Measurements from ENCODE around the gene FAM168A.

The FAM168A gene

DNA sequence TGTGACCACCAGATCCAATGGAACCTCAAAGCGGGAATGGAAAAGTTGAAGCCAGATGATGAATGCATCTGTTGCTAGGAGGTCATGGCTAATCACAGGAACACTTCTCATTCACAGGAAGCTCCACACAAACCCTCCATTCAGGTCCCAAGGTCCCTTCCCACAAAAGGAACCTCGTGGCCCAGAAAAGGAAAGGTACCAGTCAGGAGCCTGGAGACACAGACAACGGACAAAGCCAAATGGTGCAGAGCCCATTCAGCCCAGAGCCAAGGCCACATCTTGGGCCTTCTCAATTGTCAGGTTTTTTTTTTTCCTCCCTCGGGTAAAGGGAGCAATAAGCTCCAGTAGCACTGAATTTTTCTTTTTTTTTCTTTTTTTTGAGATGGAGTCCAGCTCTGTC lies 87.0 kb downstream of the FAM168A start:
- Histone ChIP-seq H3K27me3 (ENCODE audit: insufficient read depth, low read depth, severe bottlenecking) (no peaks in the 10 kb centered on the region), H3K36me3 (peaks cover 3% of the 10 kb centered on the region), H3K27ac (no peak overlapping the region), H3K9me3 (ENCODE audit: severe bottlenecking) (no peaks in the 10 kb centered on the region), H3K4me3 (ENCODE audit: low read depth, low read length) (no peak overlapping the region)
- no peak for DNase-seq
- TF ChIP-seq, protein P1, sequence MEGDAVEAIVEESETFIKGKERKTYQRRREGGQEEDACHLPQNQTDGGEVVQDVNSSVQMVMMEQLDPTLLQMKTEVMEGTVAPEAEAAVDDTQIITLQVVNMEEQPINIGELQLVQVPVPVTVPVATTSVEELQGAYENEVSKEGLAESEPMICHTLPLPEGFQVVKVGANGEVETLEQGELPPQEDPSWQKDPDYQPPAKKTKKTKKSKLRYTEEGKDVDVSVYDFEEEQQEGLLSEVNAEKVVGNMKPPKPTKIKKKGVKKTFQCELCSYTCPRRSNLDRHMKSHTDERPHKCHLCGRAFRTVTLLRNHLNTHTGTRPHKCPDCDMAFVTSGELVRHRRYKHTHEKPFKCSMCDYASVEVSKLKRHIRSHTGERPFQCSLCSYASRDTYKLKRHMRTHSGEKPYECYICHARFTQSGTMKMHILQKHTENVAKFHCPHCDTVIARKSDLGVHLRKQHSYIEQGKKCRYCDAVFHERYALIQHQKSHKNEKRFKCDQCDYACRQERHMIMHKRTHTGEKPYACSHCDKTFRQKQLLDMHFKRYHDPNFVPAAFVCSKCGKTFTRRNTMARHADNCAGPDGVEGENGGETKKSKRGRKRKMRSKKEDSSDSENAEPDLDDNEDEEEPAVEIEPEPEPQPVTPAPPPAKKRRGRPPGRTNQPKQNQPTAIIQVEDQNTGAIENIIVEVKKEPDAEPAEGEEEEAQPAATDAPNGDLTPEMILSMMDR (IDR thresholded peaks at IDR 0.05; ENCODE audit: low read depth, low read length) = no peak

DNA sequence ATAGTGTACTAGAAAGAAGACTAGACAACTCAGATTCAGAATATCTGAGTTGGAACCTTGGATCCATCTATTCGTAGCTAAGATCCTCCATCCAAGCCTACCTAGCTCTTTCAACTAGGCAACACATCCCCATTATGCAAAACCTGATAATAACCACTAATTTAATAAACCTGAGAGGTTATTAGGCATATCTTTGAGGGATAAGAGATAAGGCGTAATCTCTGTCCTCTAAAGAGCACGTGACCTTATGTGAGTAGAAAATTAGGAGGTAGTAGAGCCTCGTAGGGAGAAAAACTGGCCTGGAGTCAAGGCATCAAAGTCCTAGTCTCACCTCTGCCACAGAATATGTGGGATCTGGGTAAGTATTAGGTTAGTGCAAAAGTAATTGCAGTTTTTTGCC lies 87.8 kb downstream of the FAM168A start:
- TF ChIP-seq, protein P1 (IDR thresholded peaks at IDR 0.05; ENCODE audit: low read depth, low read length) = no peak
- Histone ChIP-seq H3K4me3 (ENCODE audit: low read depth, low read length) (no peak overlapping the region), H3K36me3 (peaks cover 3% of the 10 kb centered on the region), H3K27ac (no peak overlapping the region), H3K27me3 (ENCODE audit: insufficient read depth, low read depth, severe bottlenecking) (no peaks in the 10 kb centered on the region), H3K9me3 (ENCODE audit: severe bottlenecking) (no peaks in the 10 kb centered on the region)
- DNase-seq = no peak

DNA sequence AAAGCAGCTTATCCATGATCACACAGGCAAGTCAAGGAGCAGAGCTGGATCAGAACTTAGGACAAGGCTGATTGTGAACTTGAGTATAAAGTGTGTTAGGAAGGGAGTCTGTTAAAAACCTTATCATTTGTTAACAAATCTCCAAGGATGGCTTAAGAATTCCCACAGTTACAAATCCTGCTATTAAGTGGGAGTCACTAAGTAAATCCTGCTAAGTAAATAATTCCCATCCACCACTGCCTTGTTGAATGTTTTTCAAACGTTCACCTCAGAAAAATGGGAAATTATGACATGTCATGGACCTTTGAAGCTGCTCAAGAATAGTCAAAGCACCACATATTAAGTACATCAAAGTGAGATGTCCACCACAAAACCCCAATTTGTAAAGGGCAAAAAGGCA lies 88.7 kb downstream of the FAM168A start:
- Histone ChIP-seq H3K27me3 (ENCODE audit: insufficient read depth, low read depth, severe bottlenecking) (no peaks in the 10 kb centered on the region), H3K36me3 (no peaks in the 10 kb centered on the region; the same call in 1 of the 2 replicates), H3K27ac (no peak overlapping the region), H3K4me3 (ENCODE audit: low read depth, low read length) (no peak overlapping the region), H3K9me3 (ENCODE audit: severe bottlenecking) (no peaks in the 10 kb centered on the region)
- TF ChIP-seq, protein P1 (IDR thresholded peaks at IDR 0.05; ENCODE audit: low read depth, low read length) = no peak
- DNase-seq = no peak

DNA sequence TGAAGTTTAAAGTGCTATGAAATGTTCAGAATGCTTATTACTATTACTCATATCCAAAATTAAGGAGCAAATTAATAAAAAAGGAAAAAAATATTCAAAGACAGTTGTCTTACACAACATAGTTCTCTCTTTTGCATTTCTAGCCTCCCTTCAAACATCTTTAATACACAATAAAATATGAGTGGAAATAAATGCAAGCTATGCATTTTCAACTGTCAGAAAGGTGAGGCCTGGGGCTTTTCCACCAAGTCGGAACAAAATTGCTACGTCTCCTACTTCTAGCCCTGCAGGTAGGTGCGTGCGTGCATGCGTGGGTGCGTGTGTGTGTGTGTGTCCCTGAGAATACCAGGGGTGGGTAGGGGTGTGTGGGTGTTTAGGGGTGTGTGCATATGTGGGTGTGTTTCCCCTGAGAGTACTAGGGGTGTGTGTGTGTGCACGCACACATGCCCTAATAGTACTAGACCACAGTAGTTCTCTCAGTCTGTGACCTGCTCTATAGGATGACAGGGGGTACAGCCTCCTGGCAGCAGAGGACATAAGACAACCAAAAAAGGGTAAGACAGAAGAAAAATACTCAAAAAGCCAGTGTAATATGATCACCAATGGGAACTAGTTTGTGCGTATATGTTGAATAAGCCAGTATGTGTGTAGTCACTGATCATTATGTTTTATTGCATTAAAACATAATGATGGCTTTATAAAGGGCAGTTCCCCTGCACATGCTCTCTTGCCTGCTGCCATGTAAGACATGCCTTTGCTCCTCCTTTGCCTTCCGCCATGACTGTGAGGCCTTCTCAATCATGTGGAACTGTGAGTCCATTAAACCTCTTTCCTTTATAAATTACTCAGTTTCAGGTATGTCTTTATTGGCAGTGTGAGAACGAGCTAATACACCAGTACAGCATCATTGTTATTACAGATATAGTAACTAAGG lies 89.4 kb downstream of the FAM168A start:
- DNase-seq = no peak
- Histone ChIP-seq H3K9me3 (ENCODE audit: severe bottlenecking) (peaks cover 4% of the 10 kb centered on the region), H3K36me3 (no peaks in the 10 kb centered on the region; the same call in 1 of the 2 replicates), H3K27ac (no peak overlapping the region), H3K27me3 (ENCODE audit: insufficient read depth, low read depth, severe bottlenecking) (no peaks in the 10 kb centered on the region), H3K4me3 (ENCODE audit: low read depth, low read length) (no peak overlapping the region)
- TF ChIP-seq, protein P1 (IDR thresholded peaks at IDR 0.05; ENCODE audit: low read depth, low read length) = no peak

DNA sequence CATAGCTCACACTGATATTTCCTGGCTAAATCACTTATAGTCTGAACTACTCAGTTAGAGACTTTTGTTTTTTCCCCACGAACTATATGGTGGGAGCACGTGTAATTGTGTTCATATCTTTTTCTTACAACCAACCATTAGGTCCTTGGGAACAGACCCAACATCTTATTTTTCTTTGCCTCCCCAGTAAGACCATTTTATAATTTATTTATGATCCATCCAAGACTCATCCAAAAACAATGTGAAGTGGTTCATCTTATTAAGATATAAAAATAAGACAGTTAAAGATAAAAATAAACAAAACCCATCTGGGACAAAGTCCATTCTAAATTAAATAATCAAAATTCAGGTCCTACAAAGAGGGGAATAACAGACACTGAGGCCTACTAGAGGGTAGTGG lies 90.8 kb downstream of the FAM168A start:
- TF ChIP-seq, protein P1 (IDR thresholded peaks at IDR 0.05; ENCODE audit: low read depth, low read length) = no peak
- H3K9me3 ChIP-seq (ENCODE audit: severe bottlenecking) = peaks cover 5% of the 10 kb centered on the region
- no peak overlapping the region for H3K27ac ChIP-seq
- H3K36me3 ChIP-seq = no peaks in the 10 kb centered on the region; the same call in 1 of the 2 replicates
- no peaks in the 10 kb centered on the region for H3K27me3 ChIP-seq (ENCODE audit: insufficient read depth, low read depth, severe bottlenecking)
- no peak for DNase-seq
- no peak overlapping the region for H3K4me3 ChIP-seq (ENCODE audit: low read depth, low read length)
